Measurements from ENCODE around the gene JUND.

Gene JUND

DNA sequence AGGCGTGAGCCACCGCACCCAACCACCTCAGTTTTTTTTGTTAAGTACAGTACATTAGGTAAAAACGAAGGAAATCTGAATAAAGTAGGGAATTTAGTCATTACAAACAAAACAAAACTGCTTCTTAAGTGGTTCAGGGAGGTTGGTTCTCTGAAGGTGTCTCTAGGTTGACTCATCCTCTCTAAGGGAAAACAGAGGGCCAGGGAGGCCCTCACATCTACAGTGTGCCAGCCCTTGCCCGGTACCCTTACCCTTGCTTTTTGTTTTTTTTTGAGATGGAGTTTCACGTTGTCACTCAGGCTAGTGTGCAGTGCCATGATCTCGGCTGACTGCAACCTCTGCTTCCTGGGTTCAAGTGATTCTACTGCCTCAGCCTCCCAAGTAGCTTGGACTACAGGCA, 17.2 kb upstream of the JUND start:
- no peak for DNase-seq (ENCODE audit: low read depth in 1 of 2, low spot score in 1 of 2)
- Histone ChIP-seq H3K27me3 (ENCODE audit: insufficient read depth, poor library complexity, severe bottlenecking) (no peaks in the 10 kb centered on the region), H3K4me3 (replicated peaks; ENCODE audit: insufficient read depth, low read length) (no peak overlapping the region), H3K27ac (replicated peaks) (no peak overlapping the region)
- TF ChIP-seq, protein P1, sequence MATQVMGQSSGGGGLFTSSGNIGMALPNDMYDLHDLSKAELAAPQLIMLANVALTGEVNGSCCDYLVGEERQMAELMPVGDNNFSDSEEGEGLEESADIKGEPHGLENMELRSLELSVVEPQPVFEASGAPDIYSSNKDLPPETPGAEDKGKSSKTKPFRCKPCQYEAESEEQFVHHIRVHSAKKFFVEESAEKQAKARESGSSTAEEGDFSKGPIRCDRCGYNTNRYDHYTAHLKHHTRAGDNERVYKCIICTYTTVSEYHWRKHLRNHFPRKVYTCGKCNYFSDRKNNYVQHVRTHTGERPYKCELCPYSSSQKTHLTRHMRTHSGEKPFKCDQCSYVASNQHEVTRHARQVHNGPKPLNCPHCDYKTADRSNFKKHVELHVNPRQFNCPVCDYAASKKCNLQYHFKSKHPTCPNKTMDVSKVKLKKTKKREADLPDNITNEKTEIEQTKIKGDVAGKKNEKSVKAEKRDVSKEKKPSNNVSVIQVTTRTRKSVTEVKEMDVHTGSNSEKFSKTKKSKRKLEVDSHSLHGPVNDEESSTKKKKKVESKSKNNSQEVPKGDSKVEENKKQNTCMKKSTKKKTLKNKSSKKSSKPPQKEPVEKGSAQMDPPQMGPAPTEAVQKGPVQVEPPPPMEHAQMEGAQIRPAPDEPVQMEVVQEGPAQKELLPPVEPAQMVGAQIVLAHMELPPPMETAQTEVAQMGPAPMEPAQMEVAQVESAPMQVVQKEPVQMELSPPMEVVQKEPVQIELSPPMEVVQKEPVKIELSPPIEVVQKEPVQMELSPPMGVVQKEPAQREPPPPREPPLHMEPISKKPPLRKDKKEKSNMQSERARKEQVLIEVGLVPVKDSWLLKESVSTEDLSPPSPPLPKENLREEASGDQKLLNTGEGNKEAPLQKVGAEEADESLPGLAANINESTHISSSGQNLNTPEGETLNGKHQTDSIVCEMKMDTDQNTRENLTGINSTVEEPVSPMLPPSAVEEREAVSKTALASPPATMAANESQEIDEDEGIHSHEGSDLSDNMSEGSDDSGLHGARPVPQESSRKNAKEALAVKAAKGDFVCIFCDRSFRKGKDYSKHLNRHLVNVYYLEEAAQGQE (IDR thresholded peaks at IDR 0.05; ENCODE audit: insufficient replicate concordance, low read depth): no peak
- TF ChIP-seq GABPA (IDR thresholded peaks at IDR 0.05; ENCODE audit: low read depth): no peak
- TF ChIP-seq SPI1 (IDR thresholded peaks at IDR 0.05; ENCODE audit: borderline replicate concordance, low read depth): no peak
- no peak for TF ChIP-seq POLR2AphosphoS5 (IDR thresholded peaks at IDR 0.05; ENCODE audit: low read depth)
- TF ChIP-seq, protein P2, sequence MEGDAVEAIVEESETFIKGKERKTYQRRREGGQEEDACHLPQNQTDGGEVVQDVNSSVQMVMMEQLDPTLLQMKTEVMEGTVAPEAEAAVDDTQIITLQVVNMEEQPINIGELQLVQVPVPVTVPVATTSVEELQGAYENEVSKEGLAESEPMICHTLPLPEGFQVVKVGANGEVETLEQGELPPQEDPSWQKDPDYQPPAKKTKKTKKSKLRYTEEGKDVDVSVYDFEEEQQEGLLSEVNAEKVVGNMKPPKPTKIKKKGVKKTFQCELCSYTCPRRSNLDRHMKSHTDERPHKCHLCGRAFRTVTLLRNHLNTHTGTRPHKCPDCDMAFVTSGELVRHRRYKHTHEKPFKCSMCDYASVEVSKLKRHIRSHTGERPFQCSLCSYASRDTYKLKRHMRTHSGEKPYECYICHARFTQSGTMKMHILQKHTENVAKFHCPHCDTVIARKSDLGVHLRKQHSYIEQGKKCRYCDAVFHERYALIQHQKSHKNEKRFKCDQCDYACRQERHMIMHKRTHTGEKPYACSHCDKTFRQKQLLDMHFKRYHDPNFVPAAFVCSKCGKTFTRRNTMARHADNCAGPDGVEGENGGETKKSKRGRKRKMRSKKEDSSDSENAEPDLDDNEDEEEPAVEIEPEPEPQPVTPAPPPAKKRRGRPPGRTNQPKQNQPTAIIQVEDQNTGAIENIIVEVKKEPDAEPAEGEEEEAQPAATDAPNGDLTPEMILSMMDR (IDR thresholded peaks at IDR 0.05; ENCODE audit: insufficient read depth, low read length): no peak

DNA sequence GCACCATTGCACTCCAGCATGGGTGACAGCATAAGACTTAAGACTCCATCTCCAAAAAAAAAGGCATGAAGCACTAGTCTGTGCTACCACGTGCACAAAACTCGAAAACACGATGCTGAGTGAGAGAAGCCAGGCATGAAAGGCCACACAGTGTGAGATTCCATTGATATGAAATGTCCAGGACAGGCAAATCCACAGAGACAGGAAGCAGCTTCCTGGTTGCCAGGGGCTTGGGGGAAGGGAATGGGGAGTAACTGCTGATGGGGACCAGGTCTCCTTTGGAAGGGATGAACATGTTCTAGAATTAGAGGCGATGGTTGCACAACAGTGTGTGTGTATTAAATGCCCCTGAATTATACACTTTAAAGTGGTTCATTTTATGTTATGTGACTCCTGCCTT, 15.9 kb upstream of the JUND start:
- Histone ChIP-seq H3K4me3 (replicated peaks; ENCODE audit: insufficient read depth, low read length) (no peak overlapping the region), H3K27me3 (ENCODE audit: insufficient read depth, poor library complexity, severe bottlenecking) (no peaks in the 10 kb centered on the region), H3K27ac (replicated peaks) (no peak overlapping the region)
- DNase-seq (ENCODE audit: low read depth in 1 of 2, low spot score in 1 of 2): no peak
- TF ChIP-seq SPI1 (IDR thresholded peaks at IDR 0.05; ENCODE audit: borderline replicate concordance, low read depth) (no peak), POLR2AphosphoS5 (IDR thresholded peaks at IDR 0.05; ENCODE audit: low read depth) (no peak), GABPA (IDR thresholded peaks at IDR 0.05; ENCODE audit: low read depth) (no peak)
- TF ChIP-seq, protein P1 (IDR thresholded peaks at IDR 0.05; ENCODE audit: insufficient replicate concordance, low read depth): no peak
- TF ChIP-seq, protein P2 (IDR thresholded peaks at IDR 0.05; ENCODE audit: insufficient read depth, low read length): no peak

DNA sequence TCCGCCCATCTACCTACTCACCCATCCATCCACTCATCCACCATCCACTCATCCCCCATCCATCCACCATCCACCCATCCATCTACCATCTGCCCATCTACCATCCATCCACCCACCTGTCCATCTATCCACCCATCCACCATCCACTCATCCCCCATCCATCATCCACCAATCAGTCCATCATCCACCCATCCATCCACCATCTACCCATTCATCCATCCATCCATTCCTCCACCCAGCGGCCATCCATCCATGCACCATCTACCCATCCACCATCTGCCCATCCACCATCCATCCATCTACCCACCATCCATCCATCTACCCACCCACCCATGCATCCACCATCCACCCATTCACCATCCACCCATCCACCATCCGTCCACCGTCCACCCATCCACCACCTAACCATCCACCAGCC, 13.6 kb upstream of the JUND start:
- H3K4me3 ChIP-seq (replicated peaks; ENCODE audit: insufficient read depth, low read length): no peak overlapping the region
- no peak overlapping the region for H3K27ac ChIP-seq (replicated peaks)
- H3K27me3 ChIP-seq (ENCODE audit: insufficient read depth, poor library complexity, severe bottlenecking): no peaks in the 10 kb centered on the region
- TF ChIP-seq, protein P2 (IDR thresholded peaks at IDR 0.05; ENCODE audit: insufficient read depth, low read length): no peak
- TF ChIP-seq GABPA (IDR thresholded peaks at IDR 0.05; ENCODE audit: low read depth): no peak
- TF ChIP-seq, protein P1 (IDR thresholded peaks at IDR 0.05; ENCODE audit: insufficient replicate concordance, low read depth): no peak
- TF ChIP-seq SPI1 (IDR thresholded peaks at IDR 0.05; ENCODE audit: borderline replicate concordance, low read depth): no peak
- TF ChIP-seq POLR2AphosphoS5 (IDR thresholded peaks at IDR 0.05; ENCODE audit: low read depth): no peak
- DNase-seq (ENCODE audit: low read depth in 1 of 2, low spot score in 1 of 2): no peak

Measured in HL-60 (cell line).